Measurements from ENCODE around the gene SCAND1.
"Not testable (repeated sequence)": the region's sequence is repeated elsewhere in the genome, so short reads cannot be mapped to it uniquely, and the experiment has no call there.

Gene SCAND1

DNA sequence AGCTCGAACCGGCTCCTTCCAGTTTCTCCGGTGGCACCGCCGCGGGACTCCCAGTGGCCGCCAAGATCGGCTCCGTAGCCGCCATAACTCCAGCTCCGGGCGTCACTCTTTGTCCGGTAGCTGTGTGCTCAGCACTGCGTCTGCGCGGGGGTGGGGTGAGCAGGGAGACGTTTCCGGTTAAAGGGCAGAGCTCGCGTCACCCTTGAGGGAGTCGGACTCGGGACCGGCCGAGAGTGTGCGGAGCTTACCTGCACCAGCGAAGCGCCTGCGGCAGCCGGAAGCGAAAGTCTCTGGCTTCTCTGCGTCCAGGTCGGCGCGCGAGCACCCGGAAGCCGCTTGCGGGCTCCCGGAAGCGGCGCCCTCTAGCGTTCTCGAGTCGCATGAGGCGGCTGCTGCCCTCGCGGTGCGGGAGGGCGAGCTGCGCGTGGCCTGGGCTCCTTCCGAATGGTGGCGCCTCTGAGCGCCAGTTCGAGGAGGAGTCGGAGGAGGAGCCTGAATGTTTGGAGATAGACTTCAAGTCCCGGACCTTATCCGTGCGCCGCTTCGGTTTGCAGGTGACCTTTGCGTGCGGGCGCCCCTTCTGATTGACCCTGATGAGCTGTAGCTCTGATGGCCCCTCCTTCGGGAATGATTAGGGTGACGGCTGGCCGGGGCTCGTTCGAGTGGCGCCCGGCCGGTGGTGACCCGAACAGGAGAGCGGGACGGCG, at the start of gene SCAND1:
SCAND1 (minus strand) TSS at position 303 of the 707 bp plus-strand sequence; CDS start at position 85, 218 bp downstream.
- Histone ChIP-seq H3K27ac (peak within 1 kb of the TSS; percentile 93 to 99), H3K4me3 (peak within 1 kb of the TSS; percentile 96)
- peak; percentile 96 for DNase-seq (ENCODE audit: low spot score)
- TF ChIP-seq, protein P1, sequence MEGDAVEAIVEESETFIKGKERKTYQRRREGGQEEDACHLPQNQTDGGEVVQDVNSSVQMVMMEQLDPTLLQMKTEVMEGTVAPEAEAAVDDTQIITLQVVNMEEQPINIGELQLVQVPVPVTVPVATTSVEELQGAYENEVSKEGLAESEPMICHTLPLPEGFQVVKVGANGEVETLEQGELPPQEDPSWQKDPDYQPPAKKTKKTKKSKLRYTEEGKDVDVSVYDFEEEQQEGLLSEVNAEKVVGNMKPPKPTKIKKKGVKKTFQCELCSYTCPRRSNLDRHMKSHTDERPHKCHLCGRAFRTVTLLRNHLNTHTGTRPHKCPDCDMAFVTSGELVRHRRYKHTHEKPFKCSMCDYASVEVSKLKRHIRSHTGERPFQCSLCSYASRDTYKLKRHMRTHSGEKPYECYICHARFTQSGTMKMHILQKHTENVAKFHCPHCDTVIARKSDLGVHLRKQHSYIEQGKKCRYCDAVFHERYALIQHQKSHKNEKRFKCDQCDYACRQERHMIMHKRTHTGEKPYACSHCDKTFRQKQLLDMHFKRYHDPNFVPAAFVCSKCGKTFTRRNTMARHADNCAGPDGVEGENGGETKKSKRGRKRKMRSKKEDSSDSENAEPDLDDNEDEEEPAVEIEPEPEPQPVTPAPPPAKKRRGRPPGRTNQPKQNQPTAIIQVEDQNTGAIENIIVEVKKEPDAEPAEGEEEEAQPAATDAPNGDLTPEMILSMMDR (IDR thresholded peaks at IDR 0.05), result peak; percentile 93

DNA sequence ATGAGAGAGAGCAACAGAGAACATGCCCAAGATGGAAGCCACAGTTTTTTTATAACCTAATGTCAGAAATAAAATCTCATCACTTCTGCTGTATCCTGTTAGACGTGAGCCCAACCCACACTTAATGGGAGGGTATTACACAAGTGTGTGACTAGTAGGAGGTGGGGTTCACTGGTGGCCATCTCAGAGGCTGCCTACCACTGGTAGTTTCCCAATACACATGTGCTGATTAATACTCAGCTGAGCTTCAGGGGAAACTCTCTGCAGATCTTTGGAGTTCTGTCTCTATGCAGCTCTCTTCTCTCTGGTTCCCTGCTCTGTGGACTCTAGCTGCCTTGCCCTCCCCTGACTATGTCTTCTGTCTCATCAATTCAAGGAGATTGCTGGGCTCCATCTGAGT, 49.7 kb upstream of the SCAND1 start:
- H3K27ac ChIP-seq, result no peak overlapping the region
- H3K4me3 ChIP-seq, result no peak overlapping the region
- TF ChIP-seq, protein P1 (IDR thresholded peaks at IDR 0.05), result no peak
- DNase-seq (ENCODE audit: low spot score), result no peak

DNA sequence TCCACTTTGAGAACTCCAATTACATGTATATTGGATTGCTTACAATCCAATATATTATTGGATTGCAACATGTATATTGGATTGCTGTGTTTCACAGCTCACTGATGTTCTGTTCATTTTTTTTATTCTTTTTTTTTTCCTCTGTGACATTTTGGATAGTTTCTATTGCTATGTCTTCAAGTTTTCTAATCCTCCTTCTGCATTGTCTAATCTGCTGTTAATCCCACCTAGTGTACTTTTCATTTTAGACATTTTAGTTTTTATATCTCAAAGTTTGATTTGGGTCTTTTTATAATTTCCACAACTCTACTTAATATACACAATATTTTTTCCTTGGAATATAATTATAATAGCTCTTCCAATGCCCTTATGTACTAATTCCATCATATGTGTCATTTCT, 48.6 kb upstream of the SCAND1 start:
- Histone ChIP-seq H3K4me3 (no peak overlapping the region), H3K27ac (no peak overlapping the region)
- DNase-seq (ENCODE audit: low spot score), result no peak
- TF ChIP-seq, protein P1 (IDR thresholded peaks at IDR 0.05), result no peak

DNA sequence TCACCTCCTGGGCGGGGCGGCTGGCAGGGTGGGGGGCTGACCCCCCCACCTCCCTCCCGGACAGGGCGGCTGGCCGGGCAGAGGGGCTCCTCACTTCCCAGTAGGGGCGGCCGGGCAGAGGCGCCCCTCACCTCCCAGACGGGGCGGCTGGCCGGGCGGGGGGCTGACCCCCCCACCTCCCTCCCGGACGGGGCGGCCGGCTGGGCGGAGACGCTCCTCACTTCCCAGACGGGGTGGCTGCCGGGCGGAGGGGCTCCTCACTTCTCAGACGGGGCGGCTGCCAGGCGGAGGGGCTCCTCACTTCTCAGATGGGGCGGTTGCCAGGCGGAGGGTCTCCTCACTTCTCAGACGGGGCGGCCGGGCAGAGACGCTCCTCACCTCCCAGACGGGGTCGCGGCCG, 47.0 kb upstream of the SCAND1 start:
- not testable (repeated sequence) for H3K4me3 ChIP-seq; DNase-seq (ENCODE audit: low spot score); H3K27ac ChIP-seq

DNA sequence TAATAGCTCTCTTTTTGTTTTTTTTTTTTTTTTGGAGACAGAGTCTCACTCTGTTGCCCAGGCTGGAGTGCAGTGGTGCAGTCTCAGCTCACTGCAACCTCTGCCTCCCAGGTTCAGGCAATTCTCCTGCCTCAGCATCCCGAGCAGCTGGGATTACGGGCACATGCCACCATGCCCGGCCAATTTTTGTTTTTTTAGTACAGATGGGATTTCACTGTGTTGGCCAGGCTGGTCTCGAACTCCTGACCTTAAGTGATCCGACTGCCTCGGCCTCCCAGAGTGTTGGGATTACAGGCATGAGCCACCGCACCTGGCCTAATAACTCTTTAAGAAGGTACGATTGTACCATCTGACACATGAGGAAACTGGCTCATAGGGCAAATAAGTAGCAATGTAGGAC, 42.2 kb upstream of the SCAND1 start:
- not testable (repeated sequence) for DNase-seq (ENCODE audit: low spot score); H3K27ac ChIP-seq; H3K4me3 ChIP-seq

DNA sequence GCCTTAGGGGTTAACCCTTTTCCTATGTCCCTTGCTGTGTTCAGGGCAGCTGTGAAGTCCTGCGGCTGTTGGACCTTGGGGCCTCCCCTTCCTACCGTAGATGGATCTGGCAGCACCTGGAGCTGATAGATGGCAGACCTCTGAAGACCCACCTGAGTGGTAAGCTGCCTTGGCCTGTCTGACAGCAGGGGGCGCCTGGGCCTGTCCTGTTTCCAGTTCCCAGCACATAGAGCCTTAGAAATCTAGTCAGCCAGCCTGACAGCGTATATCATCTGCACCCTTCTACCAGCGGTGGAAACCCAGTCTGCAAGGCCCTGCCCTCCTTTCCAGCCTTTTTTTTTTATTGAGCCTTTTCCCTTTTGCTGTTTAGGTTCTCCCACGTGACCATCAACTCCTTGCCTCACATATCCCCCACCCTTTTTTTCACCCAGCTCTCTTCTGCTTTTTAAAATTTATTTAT, 40.7 kb upstream of the SCAND1 start:
- Histone ChIP-seq H3K4me3 (no peak overlapping the region), H3K27ac (no peak overlapping the region)
- DNase-seq (ENCODE audit: low spot score), result peak; percentile 83
- TF ChIP-seq, protein P1 (IDR thresholded peaks at IDR 0.05), result peak; percentile 68

DNA sequence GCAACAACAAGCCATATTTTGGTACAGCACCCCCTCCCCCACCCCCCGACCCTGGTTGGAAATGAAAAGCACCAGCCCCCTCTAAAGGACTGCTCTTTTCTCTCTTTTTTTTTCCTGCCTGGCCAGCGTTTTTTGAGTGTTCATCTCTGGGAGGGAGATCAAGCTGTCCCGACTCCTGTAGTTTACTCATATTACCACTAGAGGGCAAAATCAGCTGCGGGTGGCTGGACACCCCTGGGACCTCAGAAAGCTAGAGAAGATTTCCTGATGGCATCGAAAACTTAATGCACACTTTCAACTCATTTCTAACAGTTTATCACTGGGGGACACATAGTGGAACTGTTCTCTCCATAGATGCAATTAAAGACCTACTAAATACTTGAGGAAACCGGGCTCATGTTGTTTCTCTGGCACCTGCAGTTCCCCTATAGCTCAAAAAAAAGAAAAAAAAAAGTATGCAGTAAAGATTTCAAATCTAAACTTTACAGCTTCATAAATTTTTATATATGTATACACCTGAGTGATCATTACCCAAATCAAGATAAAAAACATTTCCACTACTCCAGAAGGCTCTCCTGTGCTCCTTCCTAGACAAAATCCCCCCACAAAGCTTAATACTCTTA, 38.5 kb upstream of the SCAND1 start:
- no peak overlapping the region for H3K4me3 ChIP-seq
- H3K27ac ChIP-seq, result no peak overlapping the region
- no peak for DNase-seq (ENCODE audit: low spot score)
- TF ChIP-seq, protein P1 (IDR thresholded peaks at IDR 0.05), result peak; percentile 85

DNA sequence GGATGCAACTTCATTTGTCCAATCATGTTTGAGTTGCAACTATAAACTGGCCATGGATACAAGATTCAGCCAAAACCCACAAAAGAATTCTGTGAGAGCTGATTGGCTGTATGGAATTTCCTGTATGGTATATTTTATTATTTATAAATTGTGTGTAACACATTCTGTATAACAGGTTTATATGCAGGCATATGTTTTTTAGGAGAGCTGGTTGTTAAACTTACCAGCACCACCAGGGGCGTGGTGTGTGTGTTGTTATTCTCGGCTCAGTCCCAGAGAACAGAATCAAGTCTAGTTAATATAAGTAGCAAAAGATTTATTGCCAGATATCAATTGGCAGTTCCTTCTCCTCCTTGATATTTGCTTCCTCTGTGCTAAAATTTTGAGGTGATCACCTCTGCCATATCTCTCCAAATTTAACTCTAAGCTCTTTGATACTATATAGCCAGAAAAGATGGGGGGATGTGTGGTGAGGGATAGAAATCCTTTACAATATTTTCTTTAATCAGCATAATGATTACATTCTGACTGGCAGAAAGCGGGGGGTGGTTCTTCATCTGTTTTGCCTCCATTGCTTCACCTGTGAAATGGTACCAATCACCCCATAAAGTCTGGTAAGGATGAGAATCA, 37.0 kb upstream of the SCAND1 start:
- H3K4me3 ChIP-seq, result no peak overlapping the region
- no peak for DNase-seq (ENCODE audit: low spot score)
- TF ChIP-seq, protein P1 (IDR thresholded peaks at IDR 0.05), result no peak

More for the DNA sequence above, 37.0 kb upstream of the SCAND1 start:
- no peak overlapping the region for H3K27ac ChIP-seq
